GM12865 (cell line): Measurements from ENCODE around the gene FIBCD1.

Source experiments
- DNase-seq: peaks from one replicate; pipeline ENCODE4 v3.0.0; 2010; ENCODE audit warnings: low read depth
- H3K4me3 ChIP-seq: 2 replicates; pipeline ENCODE4 v1.5.1; 2011; ENCODE audit warnings: mild to moderate bottlenecking, low read depth, low read length, control low read depth
- TF ChIP-seq, protein P1 (sequence below): IDR thresholded peaks from 2 replicates; pipeline ENCODE4 v1.5.1; 2011; ENCODE audit warnings: low read length, control low read depth, low read depth, inconsistent platforms; ENCODE audit not compliant: insufficient read depth; ENCODE audit errors: missing control alignments

FIBCD1 gene

DNA sequence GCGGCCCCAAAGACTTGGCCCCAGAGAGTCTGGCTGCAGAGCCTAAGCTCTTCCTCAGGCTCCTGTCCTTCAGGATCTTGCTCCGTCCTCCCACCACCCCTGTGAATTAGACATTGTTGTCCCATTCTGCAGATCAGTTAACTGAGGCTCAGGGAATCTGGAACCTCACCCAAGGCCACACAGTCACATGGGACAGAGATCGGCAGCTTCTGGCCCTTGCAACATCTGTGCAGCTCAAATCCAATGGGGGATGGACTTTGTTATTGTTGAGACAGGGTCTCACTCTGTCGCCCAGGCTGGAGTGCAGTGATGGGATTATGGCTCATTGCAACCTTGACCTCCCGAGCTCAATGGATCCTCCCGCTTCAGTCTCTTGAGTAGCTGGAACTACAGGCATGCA, 46.0 kb upstream of the FIBCD1 start:
- TF ChIP-seq, protein P1, sequence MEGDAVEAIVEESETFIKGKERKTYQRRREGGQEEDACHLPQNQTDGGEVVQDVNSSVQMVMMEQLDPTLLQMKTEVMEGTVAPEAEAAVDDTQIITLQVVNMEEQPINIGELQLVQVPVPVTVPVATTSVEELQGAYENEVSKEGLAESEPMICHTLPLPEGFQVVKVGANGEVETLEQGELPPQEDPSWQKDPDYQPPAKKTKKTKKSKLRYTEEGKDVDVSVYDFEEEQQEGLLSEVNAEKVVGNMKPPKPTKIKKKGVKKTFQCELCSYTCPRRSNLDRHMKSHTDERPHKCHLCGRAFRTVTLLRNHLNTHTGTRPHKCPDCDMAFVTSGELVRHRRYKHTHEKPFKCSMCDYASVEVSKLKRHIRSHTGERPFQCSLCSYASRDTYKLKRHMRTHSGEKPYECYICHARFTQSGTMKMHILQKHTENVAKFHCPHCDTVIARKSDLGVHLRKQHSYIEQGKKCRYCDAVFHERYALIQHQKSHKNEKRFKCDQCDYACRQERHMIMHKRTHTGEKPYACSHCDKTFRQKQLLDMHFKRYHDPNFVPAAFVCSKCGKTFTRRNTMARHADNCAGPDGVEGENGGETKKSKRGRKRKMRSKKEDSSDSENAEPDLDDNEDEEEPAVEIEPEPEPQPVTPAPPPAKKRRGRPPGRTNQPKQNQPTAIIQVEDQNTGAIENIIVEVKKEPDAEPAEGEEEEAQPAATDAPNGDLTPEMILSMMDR, result no peak
- DNase-seq, result no peak

DNA sequence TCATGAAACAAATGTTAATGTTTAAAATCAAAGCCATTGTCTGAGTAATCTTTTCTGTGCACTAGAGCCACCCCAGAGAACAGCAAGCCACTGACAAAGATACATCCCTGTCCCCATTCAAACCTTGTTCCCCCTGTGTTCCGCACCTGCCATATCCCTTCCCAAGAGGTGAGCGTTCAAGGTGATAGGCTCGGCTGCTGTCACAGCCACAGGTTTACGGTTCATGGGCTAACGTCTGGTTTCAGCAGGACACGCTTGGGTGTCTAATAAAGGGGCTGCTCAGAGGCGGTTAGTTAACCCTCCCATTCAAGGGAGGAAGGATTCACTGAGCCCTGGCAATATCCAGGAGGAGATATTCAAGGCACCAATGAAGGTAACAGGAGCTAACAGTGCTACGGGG, 45.5 kb upstream of the FIBCD1 start:
- DNase-seq, result no peak
- TF ChIP-seq, protein P1, result no peak
- no peak overlapping the region for H3K4me3 ChIP-seq

More for the DNA sequence above, 46.0 kb upstream of the FIBCD1 start:
- no peak overlapping the region for H3K4me3 ChIP-seq

DNA sequence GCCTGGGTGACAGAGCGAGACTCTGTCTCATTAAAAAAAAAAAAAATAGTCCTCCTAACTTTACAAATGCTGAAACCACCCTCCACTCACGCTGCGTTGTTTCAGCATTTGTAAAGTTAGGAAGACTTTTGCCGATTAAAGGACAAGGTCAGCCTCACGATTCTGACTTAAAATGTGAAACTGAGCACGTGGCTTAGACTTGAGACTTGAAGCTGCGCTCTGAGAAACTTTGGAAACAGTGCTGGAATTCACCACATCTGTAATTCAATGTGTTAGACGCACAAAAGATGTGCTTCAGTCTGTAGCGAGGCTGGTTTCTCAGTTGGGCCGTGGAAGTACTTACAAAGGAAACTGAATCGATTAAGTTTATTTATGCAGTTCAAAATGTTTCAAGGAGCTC, 44.9 kb upstream of the FIBCD1 start:
- no peak overlapping the region for H3K4me3 ChIP-seq
- DNase-seq, result no peak
- TF ChIP-seq, protein P1, result no peak

DNA sequence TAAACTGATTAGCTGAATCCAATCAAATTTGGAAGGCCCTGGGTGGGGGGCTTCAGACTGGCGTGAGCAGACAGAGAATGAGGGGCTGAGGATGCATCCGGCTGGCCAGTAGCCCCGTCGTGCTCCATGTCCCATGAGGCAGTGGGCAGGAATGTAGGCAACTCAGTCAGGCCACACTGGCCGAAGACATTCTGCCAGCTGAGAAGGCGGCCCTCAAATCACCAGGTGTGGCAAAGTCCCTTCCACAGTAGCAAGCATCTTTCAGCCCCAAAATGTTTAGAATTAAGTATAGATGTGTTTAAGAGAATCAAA, 44.3 kb upstream of the FIBCD1 start:
- no peak overlapping the region for H3K4me3 ChIP-seq
- no peak for DNase-seq
- TF ChIP-seq, protein P1, result no peak

DNA sequence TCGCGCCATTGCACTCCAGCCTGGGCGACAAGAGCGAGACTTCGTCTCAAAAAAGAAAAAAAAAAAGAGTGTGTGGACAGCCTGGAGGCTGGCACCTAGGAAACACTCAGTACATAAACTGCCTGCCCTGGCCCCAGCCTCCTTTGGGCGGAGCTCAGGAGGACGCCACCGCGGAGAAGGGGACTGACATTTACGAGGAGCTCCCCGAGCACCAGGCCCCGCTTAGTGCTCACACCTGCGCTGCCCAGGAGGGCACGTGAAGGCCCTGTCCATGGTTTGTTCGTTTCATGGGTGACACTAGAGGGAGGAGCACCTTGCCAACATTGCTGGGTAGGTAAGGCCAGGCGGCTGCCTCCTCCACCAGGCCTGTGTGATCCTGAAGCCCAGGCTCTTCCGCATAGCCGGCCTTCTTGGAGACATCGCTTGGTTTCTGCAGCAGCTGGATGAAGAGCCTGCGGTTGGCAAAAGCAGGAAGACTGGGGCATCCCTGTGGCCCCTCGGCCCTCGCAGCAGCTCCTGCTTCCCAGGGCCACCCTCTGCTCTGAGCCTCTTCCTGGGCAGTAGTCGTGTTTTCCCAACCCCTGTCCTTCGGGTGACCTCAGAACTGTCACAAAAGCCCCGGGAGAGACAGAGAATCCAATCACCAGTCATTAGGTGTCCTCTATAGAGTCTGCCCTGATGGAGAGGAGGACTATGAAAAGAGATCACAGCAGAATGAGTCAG, 43.8 kb upstream of the FIBCD1 start:
- DNase-seq, result no peak

DNA sequence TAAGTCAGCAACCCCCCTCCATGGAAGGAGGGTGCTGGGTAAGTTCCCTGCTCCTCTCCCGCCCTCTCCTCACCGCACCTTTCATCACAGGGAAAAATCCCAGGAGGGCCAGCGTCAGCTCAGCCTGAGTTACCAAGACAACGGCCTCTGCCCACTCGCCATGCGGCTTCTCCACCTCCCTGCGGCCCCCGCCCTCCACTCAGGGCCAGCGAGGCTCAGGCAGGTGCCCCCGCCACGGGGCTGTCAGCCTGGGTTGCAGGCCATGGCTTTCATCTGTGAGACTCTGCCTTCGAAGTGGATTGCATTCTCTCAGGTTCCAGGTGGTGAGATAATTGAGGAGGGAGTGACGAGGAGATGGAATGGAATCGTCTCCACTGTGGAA, 42.7 kb upstream of the FIBCD1 start:
- TF ChIP-seq, protein P1, result no peak

More for the DNA sequence above, 43.8 kb upstream of the FIBCD1 start:
- no peak overlapping the region for H3K4me3 ChIP-seq
- TF ChIP-seq, protein P1, result no peak

More for the DNA sequence above, 42.7 kb upstream of the FIBCD1 start:
- no peak for DNase-seq
- H3K4me3 ChIP-seq, result no peak overlapping the region
